SK-N-SH treated with all-trans-retinoic acid at 6 μM for 48 hours (cell line): ENCODE data around the gene EFCAB9.

Experiments
- ATAC-seq: fragments of 200-7000 bp; cut with Tn5 transposase; 3 replicates; pipeline ENCODE4 v1.9.1; 2020; ENCODE audit warnings: mild to moderate bottlenecking, moderate library complexity
- ARNTL ChIP-seq: fragments of 450-650 bp; formaldehyde crosslinking; IDR thresholded peaks from 2 replicates; pipeline ENCODE4 v1.5.0; 2020; ENCODE audit warnings: low read depth, mild to moderate bottlenecking, moderate library complexity, borderline replicate concordance
- BACH2 ChIP-seq: fragments of 250-450 bp; sonication (Bioruptor Pico); IDR thresholded peaks from 2 replicates; pipeline ENCODE4 v1.9.0; 2021; ENCODE audit warnings: mild to moderate bottlenecking, borderline replicate concordance
- CREB5 ChIP-seq: fragments of 250-450 bp; sonication (Bioruptor Pico); IDR thresholded peaks from 2 replicates; pipeline ENCODE4 v1.5.1; 2020; ENCODE audit warnings: low read depth, mild to moderate bottlenecking, moderate library complexity
- CSDC2 ChIP-seq: fragments of 250-450 bp; sonication (Bioruptor Pico); IDR thresholded peaks from 2 replicates; pipeline ENCODE4 v1.5.0; 2020; ENCODE audit warnings: mild to moderate bottlenecking, moderate library complexity
- CSRNP3 ChIP-seq: fragments of 250-450 bp; sonication (Bioruptor Pico); IDR thresholded peaks from 2 replicates; pipeline ENCODE4 v1.5.1; 2021; ENCODE audit warnings: mild to moderate bottlenecking, moderate library complexity
- ESRRG ChIP-seq: fragments of 250-450 bp; sonication (Bioruptor Pico); IDR thresholded peaks from 2 replicates; pipeline ENCODE4 v1.6.1; 2021; ENCODE audit warnings: mild to moderate bottlenecking
- GLIS3 ChIP-seq: fragments of 250-450 bp; sonication (Bioruptor Pico); IDR thresholded peaks from 2 replicates; pipeline ENCODE4 v1.5.0; 2020; ENCODE audit warnings: mild to moderate bottlenecking, moderate library complexity
- OSR1 ChIP-seq: fragments of 250-450 bp; sonication (Bioruptor Pico); IDR thresholded peaks from 2 replicates; pipeline ENCODE4 v1.8.0; 2022; ENCODE audit warnings: moderate library complexity, mild to moderate bottlenecking, inconsistent platforms
- PATZ1 ChIP-seq: fragments of 250-450 bp; sonication (Bioruptor Pico); IDR thresholded peaks from 2 replicates; pipeline ENCODE4 v1.8.0; 2020; ENCODE audit warnings: mild to moderate bottlenecking, moderate library complexity, borderline replicate concordance
- POU6F1 ChIP-seq: fragments of 250-450 bp; sonication (Bioruptor Pico); IDR thresholded peaks from 2 replicates; pipeline ENCODE4 v1.8.0; 2021; ENCODE audit warnings: low read depth, mild to moderate bottlenecking, moderate library complexity, borderline replicate concordance
- PPARA ChIP-seq: fragments of 250-450 bp; sonication (Bioruptor Pico); IDR thresholded peaks from 2 replicates; pipeline ENCODE4 v1.5.0; 2020; ENCODE audit warnings: mild to moderate bottlenecking, borderline replicate concordance
- RARB ChIP-seq: fragments of 250-450 bp; sonication (Bioruptor Pico); IDR thresholded peaks from 2 replicates; pipeline ENCODE4 v1.8.0; 2021; ENCODE audit warnings: mild to moderate bottlenecking, moderate library complexity
- SNAI2 ChIP-seq: fragments of 250-450 bp; sonication (Bioruptor Pico); IDR thresholded peaks from 2 replicates; pipeline ENCODE4 v1.5.0; 2020; ENCODE audit warnings: mild to moderate bottlenecking, moderate library complexity
- TOX ChIP-seq: fragments of 250-450 bp; sonication (Bioruptor Pico); IDR thresholded peaks from 2 replicates; pipeline ENCODE4 v1.8.0; 2021; ENCODE audit warnings: mild to moderate bottlenecking, moderate library complexity, borderline replicate concordance
- TSHZ2 ChIP-seq: fragments of 250-450 bp; sonication (Bioruptor Pico); IDR thresholded peaks from 2 replicates; pipeline ENCODE4 v1.5.0; 2020; ENCODE audit warnings: mild to moderate bottlenecking, moderate library complexity
- ZC3H10 ChIP-seq: fragments of 250-450 bp; sonication (Bioruptor Pico); IDR thresholded peaks from 2 replicates; pipeline ENCODE4 v1.5.1; 2021; ENCODE audit warnings: mild to moderate bottlenecking, moderate library complexity
- ZFP3 ChIP-seq: fragments of 250-450 bp; sonication (Bioruptor Pico); IDR thresholded peaks from 2 replicates; pipeline ENCODE4 v1.5.0; 2020; ENCODE audit warnings: mild to moderate bottlenecking, moderate library complexity
- ZNF565 ChIP-seq: fragments of 450-650 bp; formaldehyde crosslinking; conservative IDR thresholded peaks from 2 replicates; pipeline ENCODE4 v1.5.0; 2020; ENCODE audit warnings: low read depth, mild to moderate bottlenecking, moderate library complexity
- ZNF70 ChIP-seq: fragments of 450-650 bp; formaldehyde crosslinking; IDR thresholded peaks from 2 replicates; pipeline ENCODE4 v1.5.0; 2020; ENCODE audit warnings: mild to moderate bottlenecking, moderate library complexity
- ZNF8 ChIP-seq: fragments of 450-650 bp; formaldehyde crosslinking; IDR thresholded peaks from 2 replicates; pipeline ENCODE4 v1.5.0; 2020; ENCODE audit warnings: mild to moderate bottlenecking, moderate library complexity

EFCAB9 gene

GRCh38 chr5:172180936-172181335 lies 13.0 kb upstream of the EFCAB9 start:
- TF ChIP-seq ZC3H10 (CRISPR knock-in tag): no peak
- no peak for TF ChIP-seq POU6F1 (CRISPR knock-in tag)
- TF ChIP-seq RARB (CRISPR knock-in tag): no peak
- TF ChIP-seq TOX (CRISPR knock-in tag): no peak
- no peak for TF ChIP-seq PPARA (CRISPR knock-in tag)
- TF ChIP-seq OSR1 (CRISPR knock-in tag): no peak
- TF ChIP-seq ZNF8 (CRISPR knock-in tag): no peak
- TF ChIP-seq CREB5 (CRISPR knock-in tag): no peak
- no peak for TF ChIP-seq GLIS3 (CRISPR knock-in tag)
- no peak for ATAC-seq

- ATAC-seq: no peak
- TF ChIP-seq POU6F1 (CRISPR knock-in tag) (no peak), TSHZ2 (CRISPR knock-in tag) (no peak), ARNTL (CRISPR knock-in tag) (no peak), CSDC2 (CRISPR knock-in tag) (no peak), BACH2 (CRISPR knock-in tag) (no peak), TOX (CRISPR knock-in tag) (no peak), CREB5 (CRISPR knock-in tag) (no peak), RARB (CRISPR knock-in tag) (no peak), ZNF565 (CRISPR knock-in tag) (no peak), ZNF70 (CRISPR knock-in tag) (no peak), ESRRG (no peak), ZNF8 (CRISPR knock-in tag) (no peak)
These were observed 11.7 kb upstream of the EFCAB9 start for GRCh38 chr5:172182291-172182690.

- ATAC-seq: no peak
- no peak for TF ChIP-seq TSHZ2 (CRISPR knock-in tag)
- no peak for TF ChIP-seq ZNF70 (CRISPR knock-in tag)
- TF ChIP-seq RARB (CRISPR knock-in tag): no peak
- TF ChIP-seq ZFP3 (CRISPR knock-in tag): no peak
- no peak for TF ChIP-seq CSRNP3 (CRISPR knock-in tag)
- no peak for TF ChIP-seq TOX (CRISPR knock-in tag)
- TF ChIP-seq CREB5 (CRISPR knock-in tag): no peak
- TF ChIP-seq PATZ1 (CRISPR knock-in tag): no peak
- TF ChIP-seq OSR1 (CRISPR knock-in tag): no peak
- TF ChIP-seq ZC3H10 (CRISPR knock-in tag): no peak
- TF ChIP-seq ZNF8 (CRISPR knock-in tag): no peak
- TF ChIP-seq SNAI2: no peak
- no peak for TF ChIP-seq ESRRG
These were observed 10.1 kb upstream of the EFCAB9 start for GRCh38 chr5:172183881-172184280.
